Measurements from ENCODE around the gene CFAP61.

- TF ChIP-seq GATA3 (IDR thresholded peaks at IDR 0.05; ENCODE audit: low read depth, low read length) = no peak
- TF ChIP-seq GATA2 (IDR thresholded peaks at IDR 0.05; ENCODE audit: low read depth, low read length) = no peak
Measured at GRCh38 chr20:20070871-20071726, 18.8 kb downstream of the CFAP61 start.

Data from SH-SY5Y (cell line).